Measurements from ENCODE around the gene BCAS3. TPM values are rescaled to one million over a fixed set of nuclear protein-coding genes. Genes with fewer than 3 reads are reported as not detected.

BCAS3 gene
- total RNA-seq, 2 experiments from 2014 or later, result 5.1 to 6.9 TPM

DNA sequence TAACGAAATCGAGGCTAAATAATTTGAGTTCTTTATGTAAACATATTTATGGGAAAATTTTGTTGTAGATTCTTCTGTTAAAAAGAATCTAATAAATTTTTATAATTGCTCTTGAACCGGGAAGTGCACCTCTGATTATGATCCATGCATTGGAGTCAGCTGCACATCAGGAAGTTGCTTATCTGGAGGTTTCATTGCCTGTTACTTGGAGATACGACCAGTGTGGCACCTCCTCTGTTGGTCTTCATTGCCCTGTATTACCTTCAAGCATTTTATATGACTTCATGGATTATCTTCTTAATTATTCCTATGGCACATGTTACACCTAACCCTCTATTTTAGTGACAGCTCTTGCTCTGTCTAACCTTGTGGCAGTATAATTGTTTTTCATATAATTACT, 409.4 kb downstream of the BCAS3 start:
- ATAC-seq (no peak), DNase-seq (no peak)
- Mint-ChIP-seq H3K9me3 (peaks cover 5% of the 10 kb centered on the region), H3K27me3 (no peaks in the 10 kb centered on the region), H3K4me1 (ENCODE audit: low read depth) (no peaks in the 10 kb centered on the region), H3K27ac (no peak overlapping the region), H3K36me3 (ENCODE audit: low read depth) (peaks cover 7% of the 10 kb centered on the region), H3K4me3 (no peak overlapping the region)
- CTCF ChIA-PET, result no interaction called here
- intact Hi-C loops (cut with micrococcal nuclease), result no loop called here
- POLR2A ChIA-PET, result no interaction called here
- TF ChIP-seq, protein P1, sequence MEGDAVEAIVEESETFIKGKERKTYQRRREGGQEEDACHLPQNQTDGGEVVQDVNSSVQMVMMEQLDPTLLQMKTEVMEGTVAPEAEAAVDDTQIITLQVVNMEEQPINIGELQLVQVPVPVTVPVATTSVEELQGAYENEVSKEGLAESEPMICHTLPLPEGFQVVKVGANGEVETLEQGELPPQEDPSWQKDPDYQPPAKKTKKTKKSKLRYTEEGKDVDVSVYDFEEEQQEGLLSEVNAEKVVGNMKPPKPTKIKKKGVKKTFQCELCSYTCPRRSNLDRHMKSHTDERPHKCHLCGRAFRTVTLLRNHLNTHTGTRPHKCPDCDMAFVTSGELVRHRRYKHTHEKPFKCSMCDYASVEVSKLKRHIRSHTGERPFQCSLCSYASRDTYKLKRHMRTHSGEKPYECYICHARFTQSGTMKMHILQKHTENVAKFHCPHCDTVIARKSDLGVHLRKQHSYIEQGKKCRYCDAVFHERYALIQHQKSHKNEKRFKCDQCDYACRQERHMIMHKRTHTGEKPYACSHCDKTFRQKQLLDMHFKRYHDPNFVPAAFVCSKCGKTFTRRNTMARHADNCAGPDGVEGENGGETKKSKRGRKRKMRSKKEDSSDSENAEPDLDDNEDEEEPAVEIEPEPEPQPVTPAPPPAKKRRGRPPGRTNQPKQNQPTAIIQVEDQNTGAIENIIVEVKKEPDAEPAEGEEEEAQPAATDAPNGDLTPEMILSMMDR (IDR thresholded peaks at IDR 0.05), result no peak

DNA sequence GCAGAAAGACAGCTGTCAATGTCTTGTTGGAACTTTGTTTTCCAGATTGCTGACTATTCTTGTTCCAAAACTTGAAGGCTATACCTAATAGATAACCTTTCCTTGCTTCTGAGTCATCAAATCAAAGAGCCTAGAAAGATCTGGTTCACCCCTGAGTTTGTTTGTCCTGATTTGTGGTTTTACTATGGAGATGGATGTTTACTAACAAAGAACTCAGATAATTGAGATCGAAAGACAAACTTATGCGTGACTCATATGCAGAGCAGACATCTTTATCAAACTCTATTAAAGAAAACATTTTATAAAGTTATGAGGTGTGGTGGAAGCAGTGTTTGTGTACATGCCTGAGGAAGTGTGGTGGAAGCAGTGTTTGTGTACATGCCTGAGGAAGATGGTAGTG, 410.9 kb downstream of the BCAS3 start:
- CTCF ChIA-PET, result no interaction called here
- Mint-ChIP-seq H3K27ac (no peak overlapping the region), H3K27me3 (no peaks in the 10 kb centered on the region), H3K9me3 (peaks cover 8% of the 10 kb centered on the region), H3K4me1 (ENCODE audit: low read depth) (no peaks in the 10 kb centered on the region), H3K4me3 (no peak overlapping the region), H3K36me3 (ENCODE audit: low read depth) (peaks cover 7% of the 10 kb centered on the region)
- TF ChIP-seq, protein P1 (IDR thresholded peaks at IDR 0.05), result no peak
- ATAC-seq (no peak), DNase-seq (no peak)
- POLR2A ChIA-PET, result no interaction called here
- intact Hi-C loops (cut with micrococcal nuclease), result no loop called here

GRCh38 chr17:61091096-61091495, 413.4 kb downstream of the BCAS3 start:
- CTCF ChIA-PET, result no interaction called here
- TF ChIP-seq, protein P1 (IDR thresholded peaks at IDR 0.05), result no peak
- H3K27ac Mint-ChIP-seq, result no peak overlapping the region
- H3K4me3 Mint-ChIP-seq, result no peak overlapping the region
- H3K9me3 Mint-ChIP-seq, result peaks cover 8% of the 10 kb centered on the region
- no peak for DNase-seq
- no peaks in the 10 kb centered on the region for H3K27me3 Mint-ChIP-seq
- ATAC-seq, result no peak
- intact Hi-C loops (cut with micrococcal nuclease), result no loop called here
- H3K4me1 Mint-ChIP-seq (ENCODE audit: low read depth), result no peaks in the 10 kb centered on the region
- POLR2A ChIA-PET, result no interaction called here
- peaks cover 5% of the 10 kb centered on the region for H3K36me3 Mint-ChIP-seq (ENCODE audit: low read depth)

- Mint-ChIP-seq H3K36me3 (ENCODE audit: low read depth) (no peaks in the 10 kb centered on the region), H3K9me3 (no peaks in the 10 kb centered on the region), H3K4me1 (ENCODE audit: low read depth) (no peaks in the 10 kb centered on the region), H3K27ac (no peak overlapping the region), H3K27me3 (no peaks in the 10 kb centered on the region), H3K4me3 (no peak overlapping the region)
- CTCF ChIA-PET, result no interaction called here
- POLR2A ChIA-PET, result no interaction called here
- intact Hi-C loops (cut with micrococcal nuclease), result no loop called here
- no peak for ATAC-seq
- TF ChIP-seq, protein P1 (IDR thresholded peaks at IDR 0.05), result no peak
- DNase-seq, result no peak
Observed at GRCh38 chr17:61097781-61098180, 420.1 kb downstream of the BCAS3 start.

GRCh38 chr17:61106354-61106753, 428.7 kb downstream of the BCAS3 start:
- Mint-ChIP-seq H3K27me3 (no peaks in the 10 kb centered on the region), H3K4me1 (ENCODE audit: low read depth) (no peaks in the 10 kb centered on the region), H3K36me3 (ENCODE audit: low read depth) (no peaks in the 10 kb centered on the region), H3K27ac (no peak overlapping the region), H3K9me3 (no peaks in the 10 kb centered on the region), H3K4me3 (no peak overlapping the region)
- TF ChIP-seq, protein P1 (IDR thresholded peaks at IDR 0.05), result no peak
- DNase-seq (no peak), ATAC-seq (no peak)
- CTCF ChIA-PET, result no interaction called here
- POLR2A ChIA-PET, result no interaction called here
- intact Hi-C loops (cut with micrococcal nuclease), result no loop called here

Data from activated CD8-positive, alpha-beta T cell treated with anti-CD3 and anti-CD28 coated beads for 36 hours (primary cell).